Measurements from ENCODE around the gene LZTS2.

LZTS2 gene

GRCh38 chr10:101014966-101015581 is 15.5 kb downstream of the LZTS2 start:
- no peak for DNase-seq

DNA sequence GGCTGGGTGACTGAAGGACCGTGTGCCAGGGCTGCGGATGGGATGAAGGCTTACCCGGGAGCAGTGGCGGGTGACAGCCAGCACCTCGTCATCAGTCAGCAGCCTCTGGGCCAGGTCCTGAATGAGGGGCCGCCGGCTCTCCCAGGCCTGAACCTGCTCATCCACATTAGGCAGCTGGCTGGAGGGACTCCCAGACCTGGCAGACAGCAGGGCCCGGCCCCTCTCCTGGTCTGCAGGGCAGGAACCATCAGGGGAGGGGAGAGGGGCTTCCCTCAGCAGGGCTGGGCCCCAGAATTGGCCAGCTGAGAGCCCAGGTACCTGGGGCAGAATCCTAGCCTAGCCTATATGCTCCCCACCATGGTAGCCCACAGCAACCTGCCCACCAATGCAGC is 16.0 kb downstream of the LZTS2 start:
- DNase-seq: no peak

DNA sequence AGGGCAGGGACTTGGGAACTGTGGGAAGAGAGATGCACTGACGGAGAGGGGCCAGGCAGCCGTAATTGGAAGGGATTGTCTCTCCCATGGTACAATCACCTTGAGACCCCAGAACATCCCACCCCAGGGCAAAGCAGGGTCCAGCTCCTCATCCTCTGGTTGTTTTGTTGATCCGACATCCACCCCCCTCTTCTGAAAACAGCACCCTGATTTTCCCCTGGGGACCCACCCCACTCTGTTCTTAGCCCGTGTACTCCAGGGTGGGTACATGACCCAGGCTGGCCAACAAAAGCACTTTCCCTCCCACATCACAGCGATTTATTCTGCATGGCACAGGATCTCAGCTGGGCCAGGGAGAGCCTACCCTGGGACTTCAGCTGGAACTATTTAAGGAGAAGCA is 17.2 kb downstream of the LZTS2 start:
- no peak for DNase-seq

- DNase-seq: no peak
These were observed 18.6 kb downstream of the LZTS2 start for GRCh38 chr10:101018118-101018599.

DNA sequence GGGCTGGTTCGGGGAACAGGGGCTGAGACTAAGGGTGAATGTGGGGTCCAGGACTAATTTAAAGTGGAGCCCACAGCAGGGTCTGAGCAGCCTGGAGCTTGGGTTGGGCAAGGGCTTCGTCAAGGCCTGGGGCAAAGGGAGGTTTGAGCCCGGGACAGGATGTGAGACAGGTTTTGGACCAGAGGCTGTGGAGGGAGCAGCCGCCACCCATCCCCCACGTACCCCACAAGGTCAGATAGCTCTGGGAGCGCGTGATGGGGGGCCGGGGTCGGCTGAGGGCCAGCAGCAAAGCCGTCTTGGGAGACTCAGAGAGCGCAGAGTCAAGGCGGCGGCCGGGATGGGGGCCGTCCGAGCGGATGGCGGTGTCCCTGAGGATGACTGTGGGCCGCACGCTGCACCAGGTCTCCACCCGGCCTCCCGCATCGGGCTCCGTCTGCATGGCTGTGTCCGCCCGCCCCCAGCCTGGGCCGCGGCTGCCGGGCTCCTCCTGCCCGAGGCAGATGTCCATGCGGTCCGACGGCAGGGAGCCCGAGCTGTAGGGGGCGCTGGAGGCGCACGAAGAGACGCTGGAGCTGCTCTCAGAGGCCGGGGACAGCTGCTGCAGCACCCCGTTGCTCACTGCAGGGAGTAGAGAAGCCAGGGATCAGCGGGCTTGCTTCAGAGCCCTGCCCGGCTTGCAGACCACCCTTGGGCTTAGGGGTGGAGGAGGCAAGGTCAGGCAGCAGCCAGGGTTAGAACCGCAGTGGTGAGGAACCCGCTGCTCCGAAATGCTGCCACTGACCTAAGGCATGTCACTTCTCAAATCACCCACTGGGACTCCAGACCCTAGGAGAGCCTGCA is 19.2 kb downstream of the LZTS2 start:
- DNase-seq: peak; percentile 58

GRCh38 chr10:101019440-101019703 is 19.8 kb downstream of the LZTS2 start:
- DNase-seq: no peak

DNA sequence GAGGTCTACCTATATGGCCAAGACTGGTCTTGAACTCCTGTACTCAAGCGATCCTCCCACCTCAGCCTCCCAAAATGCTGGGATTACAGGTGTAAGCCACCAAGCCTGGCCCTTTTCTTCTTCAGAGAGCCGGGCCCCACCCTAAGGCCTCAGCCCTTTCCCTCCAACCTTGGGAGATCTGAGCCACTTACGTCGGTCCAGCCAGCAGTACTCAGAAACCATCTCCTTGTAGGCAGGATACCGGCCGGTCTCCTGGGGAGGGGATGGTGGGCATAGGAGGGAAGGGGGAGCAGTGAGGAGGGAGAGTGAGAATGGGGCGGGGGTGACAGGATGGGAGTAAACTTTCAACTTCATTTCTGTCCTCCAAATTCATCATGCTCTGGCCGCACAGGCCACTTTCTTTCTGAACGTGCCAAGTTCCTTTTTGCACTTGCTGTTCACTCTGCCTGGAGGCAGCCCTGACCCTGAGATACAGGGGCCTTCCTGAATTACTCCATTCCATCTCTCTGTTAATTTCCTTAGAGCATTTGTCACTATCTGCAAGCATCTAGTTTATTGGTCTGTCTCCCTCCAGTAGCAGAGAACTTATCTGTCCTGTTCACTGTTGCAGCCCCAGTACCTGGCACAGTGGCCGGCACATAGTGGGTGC is 20.9 kb downstream of the LZTS2 start:
- DNase-seq: no peak

- DNase-seq: no peak
These were observed 21.6 kb downstream of the LZTS2 start for GRCh38 chr10:101021239-101021638.

DNA sequence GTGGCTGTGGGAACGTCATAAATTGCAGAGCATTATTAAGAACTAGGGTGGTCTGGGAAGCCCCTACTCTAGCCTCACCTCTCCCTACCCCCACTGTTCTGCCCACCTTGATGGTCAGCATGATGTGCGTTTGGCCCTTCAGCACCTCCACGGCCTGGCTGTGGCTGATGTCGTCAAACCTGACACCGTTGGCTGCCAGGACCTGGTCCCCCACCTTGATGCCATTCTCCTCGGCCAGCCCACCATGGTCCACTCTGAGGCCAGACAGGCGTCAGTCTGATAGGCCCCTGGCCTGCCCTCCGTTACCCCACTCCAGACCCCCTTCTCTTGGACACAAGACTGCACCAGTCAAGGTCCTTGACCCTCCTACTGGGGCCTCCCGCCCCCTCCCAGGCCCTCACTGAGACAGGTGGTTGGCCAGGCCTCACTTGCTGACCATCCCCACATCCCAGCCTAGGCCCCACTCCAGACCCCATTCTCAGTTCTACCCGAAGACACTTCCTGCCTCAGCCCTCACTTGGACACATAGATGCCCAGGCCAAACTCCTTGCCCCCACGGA is 22.2 kb downstream of the LZTS2 start:
- DNase-seq: no peak

DNA sequence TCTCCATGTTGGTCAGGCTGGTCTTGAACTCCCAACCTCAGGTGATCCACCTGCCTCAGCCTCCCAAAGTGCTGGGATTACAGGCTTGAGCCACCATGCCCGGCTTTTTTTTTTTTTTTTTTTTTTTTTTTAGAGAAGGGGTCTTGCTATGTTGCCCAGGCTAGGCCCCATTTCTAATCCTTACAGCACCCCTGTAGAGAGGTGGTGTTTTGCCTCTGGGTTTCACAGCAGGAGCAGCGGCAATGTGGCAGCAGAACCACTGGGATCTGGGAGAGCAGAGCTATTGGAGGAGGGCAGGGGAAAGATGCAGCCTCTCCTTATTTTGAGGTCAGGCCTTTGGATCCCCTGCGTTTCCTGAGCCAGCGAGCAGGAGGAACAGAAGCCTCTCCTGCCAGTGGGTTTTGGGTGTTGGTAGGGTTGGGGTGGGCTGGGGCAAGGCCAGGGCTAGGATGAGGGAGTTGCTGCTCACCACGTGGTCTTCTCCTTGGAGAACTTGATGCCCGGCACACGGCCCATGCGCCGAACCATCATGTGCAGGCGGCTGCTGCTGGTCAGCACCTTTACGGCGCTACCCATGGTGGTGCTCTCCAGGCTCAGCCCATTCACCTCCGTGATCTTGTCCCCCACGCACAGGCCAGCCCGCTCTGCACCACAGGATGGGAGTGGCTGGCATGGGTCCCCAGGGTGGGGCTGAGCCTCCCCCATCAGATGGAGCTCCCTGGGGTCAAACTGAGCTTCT is 23.5 kb downstream of the LZTS2 start:
- DNase-seq: no peak

- DNase-seq: no peak
These were observed 27.6 kb downstream of the LZTS2 start for GRCh38 chr10:101027106-101027720.

DNA sequence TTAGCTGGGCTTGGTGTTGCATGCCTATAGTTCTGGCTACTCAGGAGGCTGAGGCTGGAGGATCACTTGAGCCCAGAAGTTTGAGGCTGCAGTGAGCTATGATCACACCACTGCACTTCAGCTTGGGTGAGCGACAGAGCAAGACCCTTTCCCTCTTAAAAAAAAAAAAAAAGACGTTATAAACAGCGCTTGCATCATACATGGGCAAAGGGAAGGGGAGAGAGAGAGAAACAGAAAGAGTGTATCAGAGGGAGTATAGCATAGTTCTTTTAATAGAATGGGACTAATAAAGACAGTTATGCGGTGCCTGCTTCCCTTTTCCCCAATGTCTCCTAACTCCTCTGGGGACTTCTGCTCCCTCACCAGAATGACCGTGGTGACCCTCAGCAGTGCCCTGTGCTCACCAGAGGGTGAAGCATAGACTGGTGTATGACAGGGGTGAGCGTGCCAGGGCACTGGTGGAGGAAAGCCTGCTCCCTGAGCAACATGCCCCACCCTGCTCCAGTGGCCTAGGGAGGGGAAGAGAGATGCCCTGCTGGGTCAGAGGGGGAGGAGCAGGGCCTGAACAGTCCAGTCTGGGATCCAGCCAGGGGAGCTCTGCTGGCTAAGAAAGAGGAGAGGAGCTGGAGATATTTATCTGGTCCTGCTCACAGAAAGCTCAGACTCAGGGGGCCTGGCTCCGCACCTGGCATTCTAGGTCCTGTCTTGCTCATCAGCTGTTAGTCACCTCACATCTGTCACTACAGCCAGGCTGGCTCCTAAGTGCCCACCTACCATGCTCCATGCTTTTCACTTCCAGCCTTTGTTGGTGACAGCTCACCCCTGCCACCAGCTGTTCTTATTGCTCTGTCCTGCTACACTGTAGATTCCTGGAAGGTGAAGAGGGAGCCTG is 29.1 kb downstream of the LZTS2 start:
- no peak for DNase-seq

GRCh38 chr10:101029520-101030295 is 30.1 kb downstream of the LZTS2 start:
- DNase-seq: no peak

DNA sequence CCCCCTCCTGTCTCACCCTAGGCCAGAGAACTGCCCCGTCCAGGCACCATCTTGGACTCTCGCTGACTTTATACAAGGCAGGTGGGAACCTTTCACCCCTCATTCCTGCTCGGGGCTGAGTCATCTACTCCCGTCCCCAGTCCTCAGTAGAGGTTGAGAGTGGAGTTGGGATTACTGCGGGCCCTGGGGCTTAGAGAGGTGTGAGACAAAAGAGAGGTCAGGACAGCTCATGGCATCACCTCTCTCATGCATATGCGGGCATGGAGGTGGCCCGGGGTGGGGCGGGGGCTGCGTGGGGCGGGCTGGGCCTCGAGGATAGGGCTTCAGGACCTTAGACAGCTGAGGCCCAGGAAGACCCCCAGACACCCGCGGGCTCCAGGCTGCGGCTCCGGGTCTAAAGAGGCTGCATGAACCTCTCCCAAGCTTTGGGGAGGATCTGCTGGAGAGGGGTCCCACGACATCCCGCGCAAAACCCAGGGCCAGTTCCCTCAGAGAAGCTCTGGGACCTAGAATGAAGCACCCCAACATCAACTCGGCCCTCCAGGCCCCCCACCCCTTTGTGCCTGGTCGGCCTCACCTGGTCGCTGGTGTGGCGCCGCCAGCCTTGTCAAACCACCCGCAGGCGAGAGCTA is 31.0 kb downstream of the LZTS2 start:
- no peak for DNase-seq

- peak; percentile 95 for DNase-seq
These were observed 31.7 kb downstream of the LZTS2 start, which contains the start of the genes PDZD7 and SFXN3 for GRCh38 chr10:101031128-101031795. TSS of gene PDZD7 (minus strand) at chr10:101031129. CDS start at chr10:101030219, 910 bp downstream. TSS of gene SFXN3 (plus strand) at chr10:101031234. CDS start at chr10:101034695, 3,461 bp downstream.

- peak; percentile 75 for DNase-seq
These were observed 32.4 kb downstream of the LZTS2 start for GRCh38 chr10:101031796-101032636.

- DNase-seq: peak; percentile 62
These were observed 33.1 kb downstream of the LZTS2 start for GRCh38 chr10:101032637-101033224.

- no peak for DNase-seq
These were observed 33.7 kb downstream of the LZTS2 start for GRCh38 chr10:101033276-101033675.

Measured in stimulated activated naive CD4-positive, alpha-beta T cell treated with Interleukin-2 at 50 U/mL for 16 hours (primary cell).